Hepatocyte (in vitro differentiated cells): Measurements from ENCODE around the gene CHST13.
"Not testable (repeated sequence)": the region's sequence is repeated elsewhere in the genome, so short reads cannot be mapped to it uniquely, and the experiment has no call there.

Experiments used
- EZH2 ChIP-seq: fragments of 200-600 bp; sonication (generic); IDR thresholded peaks from 2 replicates; pipeline ENCODE4 v1.6.1; 2016; ENCODE audit warnings: antibody characterized with exemption, mild to moderate bottlenecking, borderline replicate concordance
- EZH2phosphoT487 ChIP-seq: fragments of 200-600 bp; sonication (generic); IDR thresholded peaks from one replicate; pipeline ENCODE4 v1.6.1; 2018; ENCODE audit warnings: antibody characterized with exemption, mild to moderate bottlenecking, low read depth, moderate library complexity; ENCODE audit not compliant: unreplicated experiment, severe bottlenecking
- TF ChIP-seq, protein P1 (sequence below): fragments of 200-600 bp; sonication (generic); IDR thresholded peaks from 2 replicates; pipeline ENCODE4 v1.5.1; 2016; ENCODE audit warnings: antibody characterized with exemption, mild to moderate bottlenecking; ENCODE audit not compliant: poor library complexity

- not testable (repeated sequence) for TF ChIP-seq EZH2, EZH2phosphoT487
- TF ChIP-seq, protein P1, sequence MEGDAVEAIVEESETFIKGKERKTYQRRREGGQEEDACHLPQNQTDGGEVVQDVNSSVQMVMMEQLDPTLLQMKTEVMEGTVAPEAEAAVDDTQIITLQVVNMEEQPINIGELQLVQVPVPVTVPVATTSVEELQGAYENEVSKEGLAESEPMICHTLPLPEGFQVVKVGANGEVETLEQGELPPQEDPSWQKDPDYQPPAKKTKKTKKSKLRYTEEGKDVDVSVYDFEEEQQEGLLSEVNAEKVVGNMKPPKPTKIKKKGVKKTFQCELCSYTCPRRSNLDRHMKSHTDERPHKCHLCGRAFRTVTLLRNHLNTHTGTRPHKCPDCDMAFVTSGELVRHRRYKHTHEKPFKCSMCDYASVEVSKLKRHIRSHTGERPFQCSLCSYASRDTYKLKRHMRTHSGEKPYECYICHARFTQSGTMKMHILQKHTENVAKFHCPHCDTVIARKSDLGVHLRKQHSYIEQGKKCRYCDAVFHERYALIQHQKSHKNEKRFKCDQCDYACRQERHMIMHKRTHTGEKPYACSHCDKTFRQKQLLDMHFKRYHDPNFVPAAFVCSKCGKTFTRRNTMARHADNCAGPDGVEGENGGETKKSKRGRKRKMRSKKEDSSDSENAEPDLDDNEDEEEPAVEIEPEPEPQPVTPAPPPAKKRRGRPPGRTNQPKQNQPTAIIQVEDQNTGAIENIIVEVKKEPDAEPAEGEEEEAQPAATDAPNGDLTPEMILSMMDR, result not testable (repeated sequence)
These were observed 10.8 kb downstream of the CHST13 start for GRCh38 chr3:126534716-126535115.
